ENCODE measurements around the gene PPP3CA. TPM values are rescaled to one million over a fixed set of nuclear protein-coding genes. Genes with fewer than 3 reads are reported as not detected.

PPP3CA gene
- total RNA-seq, 1 experiment from 2014 or later = 33.8 TPM

DNA sequence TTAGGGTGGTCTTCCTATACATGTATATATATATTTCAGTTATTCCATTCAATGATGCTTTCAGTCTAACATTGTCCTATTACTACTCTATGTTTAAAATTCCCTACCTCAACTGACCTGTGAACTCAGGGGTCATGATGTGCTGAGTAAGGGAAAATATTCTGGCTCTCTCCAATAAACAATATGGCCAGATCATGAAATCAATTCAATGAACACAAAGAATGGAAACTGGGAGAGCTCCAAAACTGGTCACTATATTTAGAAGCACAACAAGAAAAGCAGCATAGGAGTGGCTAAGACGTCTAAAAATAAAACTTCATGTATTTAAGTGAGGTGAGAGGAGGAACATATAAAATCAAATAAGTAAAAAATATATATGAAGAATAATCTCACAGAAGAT, 304.5 kb downstream of the PPP3CA start:
- TF ChIP-seq, protein P1, sequence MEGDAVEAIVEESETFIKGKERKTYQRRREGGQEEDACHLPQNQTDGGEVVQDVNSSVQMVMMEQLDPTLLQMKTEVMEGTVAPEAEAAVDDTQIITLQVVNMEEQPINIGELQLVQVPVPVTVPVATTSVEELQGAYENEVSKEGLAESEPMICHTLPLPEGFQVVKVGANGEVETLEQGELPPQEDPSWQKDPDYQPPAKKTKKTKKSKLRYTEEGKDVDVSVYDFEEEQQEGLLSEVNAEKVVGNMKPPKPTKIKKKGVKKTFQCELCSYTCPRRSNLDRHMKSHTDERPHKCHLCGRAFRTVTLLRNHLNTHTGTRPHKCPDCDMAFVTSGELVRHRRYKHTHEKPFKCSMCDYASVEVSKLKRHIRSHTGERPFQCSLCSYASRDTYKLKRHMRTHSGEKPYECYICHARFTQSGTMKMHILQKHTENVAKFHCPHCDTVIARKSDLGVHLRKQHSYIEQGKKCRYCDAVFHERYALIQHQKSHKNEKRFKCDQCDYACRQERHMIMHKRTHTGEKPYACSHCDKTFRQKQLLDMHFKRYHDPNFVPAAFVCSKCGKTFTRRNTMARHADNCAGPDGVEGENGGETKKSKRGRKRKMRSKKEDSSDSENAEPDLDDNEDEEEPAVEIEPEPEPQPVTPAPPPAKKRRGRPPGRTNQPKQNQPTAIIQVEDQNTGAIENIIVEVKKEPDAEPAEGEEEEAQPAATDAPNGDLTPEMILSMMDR (IDR thresholded peaks at IDR 0.05; ENCODE audit: insufficient read depth in 1 of 2, low read depth in 1 of 2, low read length in 1 of 2, severe bottlenecking in 1 of 2, unreplicated experiment in 1 of 2) = no peak
- no TSS peak for BruUV-seq (replicated peaks)
- no peak for DNase-seq
- Histone ChIP-seq H3K27me3 (replicated peaks; ENCODE audit: control insufficient read depth, insufficient read depth, low read length) (no peaks in the 10 kb centered on the region), H3K4me1 (no peaks in the 10 kb centered on the region), H3K9me3 (no peaks in the 10 kb centered on the region), H3K36me3 (ENCODE audit: control insufficient read depth, insufficient read depth, low read length) (no peaks in the 10 kb centered on the region), H3K4me3 (ENCODE audit: low read depth, low read length) (no peak overlapping the region)
- Mint-ChIP-seq H3K4me1 (ENCODE audit: low read depth, unreplicated experiment) (no peaks in the 10 kb centered on the region), H3K9me3 (ENCODE audit: unreplicated experiment) (no peaks in the 10 kb centered on the region), H3K27me3 (ENCODE audit: insufficient read depth, unreplicated experiment) (no peaks in the 10 kb centered on the region), H3K36me3 (ENCODE audit: insufficient read depth, unreplicated experiment) (peaks cover 2% of the 10 kb centered on the region), H3K4me3 (ENCODE audit: unreplicated experiment) (no peak overlapping the region), H3K27ac (ENCODE audit: unreplicated experiment) (no peak overlapping the region)
- ChIA-PET CTCF (no interaction called here), POLR2A (no interaction called here)
- intact Hi-C loops (cut with micrococcal nuclease; ENCODE audit: unreplicated experiment) = no loop called here

DNA sequence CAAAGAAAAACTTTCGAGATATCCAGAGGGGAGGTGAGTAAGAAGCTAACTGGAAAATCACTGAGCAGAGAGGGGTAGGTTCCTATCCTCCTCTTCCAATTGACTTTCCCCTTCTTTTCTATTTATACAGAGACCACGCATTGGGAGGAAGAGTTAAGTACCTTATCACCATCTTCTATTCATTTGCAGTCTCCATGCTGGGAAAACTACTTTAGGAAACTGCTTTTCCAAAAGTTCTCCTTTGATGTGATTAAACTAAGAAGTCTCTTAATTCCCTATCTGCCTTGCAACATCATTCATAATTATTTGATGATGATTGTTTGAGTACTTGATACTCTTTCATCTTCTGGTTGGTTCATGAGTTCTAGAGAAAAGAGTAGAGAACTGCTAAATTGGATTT, 306.6 kb downstream of the PPP3CA start:
- no peaks in the 10 kb centered on the region for H3K27me3 ChIP-seq (replicated peaks; ENCODE audit: control insufficient read depth, insufficient read depth, low read length)
- H3K9me3 ChIP-seq = no peaks in the 10 kb centered on the region
- Mint-ChIP-seq H3K4me3 (ENCODE audit: unreplicated experiment) (no peak overlapping the region), H3K4me1 (ENCODE audit: low read depth, unreplicated experiment) (peaks cover 5% of the 10 kb centered on the region), H3K27ac (ENCODE audit: unreplicated experiment) (no peak overlapping the region), H3K9me3 (ENCODE audit: unreplicated experiment) (no peaks in the 10 kb centered on the region), H3K27me3 (ENCODE audit: insufficient read depth, unreplicated experiment) (no peaks in the 10 kb centered on the region), H3K36me3 (ENCODE audit: insufficient read depth, unreplicated experiment) (peaks cover 7% of the 10 kb centered on the region)
- CTCF ChIA-PET = no interaction called here
- peaks cover 2% of the 10 kb centered on the region; the same call in 1 of the 2 replicates for H3K4me1 ChIP-seq
- BruUV-seq (replicated peaks) = no TSS peak
- H3K4me3 ChIP-seq (ENCODE audit: low read depth, low read length) = no peak overlapping the region
- no peak for DNase-seq
- TF ChIP-seq, protein P1 (IDR thresholded peaks at IDR 0.05; ENCODE audit: insufficient read depth in 1 of 2, low read depth in 1 of 2, low read length in 1 of 2, severe bottlenecking in 1 of 2, unreplicated experiment in 1 of 2) = no peak
- POLR2A ChIA-PET = no interaction called here
- intact Hi-C loops (cut with micrococcal nuclease; ENCODE audit: unreplicated experiment) = no loop called here
- H3K36me3 ChIP-seq (ENCODE audit: control insufficient read depth, insufficient read depth, low read length) = no peaks in the 10 kb centered on the region

DNA sequence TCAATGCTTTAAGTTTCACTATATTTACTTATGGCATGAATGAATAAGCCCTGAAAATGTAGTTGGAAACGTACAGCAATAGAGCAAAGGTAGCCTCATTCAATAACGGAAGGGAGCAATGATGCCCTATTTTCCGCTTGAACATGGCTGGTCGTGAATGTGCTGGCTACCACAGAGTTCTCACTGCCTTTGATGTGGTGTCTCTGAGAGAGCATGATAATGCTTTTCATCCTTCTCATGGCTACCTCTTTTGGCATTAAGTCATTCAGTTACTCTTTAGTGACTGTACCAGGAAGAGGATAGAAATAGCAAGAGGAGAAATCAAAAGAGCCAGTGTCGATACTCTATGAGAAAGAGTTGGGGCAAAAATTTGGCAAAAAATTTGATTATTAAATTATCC, 308.0 kb downstream of the PPP3CA start:
- no peak for DNase-seq
- H3K27me3 Mint-ChIP-seq (ENCODE audit: insufficient read depth, unreplicated experiment) = no peaks in the 10 kb centered on the region
- no peak overlapping the region for H3K4me3 ChIP-seq (ENCODE audit: low read depth, low read length)
- no peaks in the 10 kb centered on the region for H3K27me3 ChIP-seq (replicated peaks; ENCODE audit: control insufficient read depth, insufficient read depth, low read length)
- CTCF ChIA-PET = no interaction called here
- H3K9me3 ChIP-seq = no peaks in the 10 kb centered on the region
- H3K36me3 Mint-ChIP-seq (ENCODE audit: insufficient read depth, unreplicated experiment) = peaks cover 7% of the 10 kb centered on the region
- no peaks in the 10 kb centered on the region for H3K36me3 ChIP-seq (ENCODE audit: control insufficient read depth, insufficient read depth, low read length)
- TF ChIP-seq, protein P1 (IDR thresholded peaks at IDR 0.05; ENCODE audit: insufficient read depth in 1 of 2, low read depth in 1 of 2, low read length in 1 of 2, severe bottlenecking in 1 of 2, unreplicated experiment in 1 of 2) = no peak
- H3K4me1 ChIP-seq = peaks cover 6% of the 10 kb centered on the region; the same call in 1 of the 2 replicates
- intact Hi-C loops (cut with micrococcal nuclease; ENCODE audit: unreplicated experiment) = no loop called here
- H3K27ac Mint-ChIP-seq (ENCODE audit: unreplicated experiment) = no peak overlapping the region
- peaks cover 10% of the 10 kb centered on the region for H3K4me1 Mint-ChIP-seq (ENCODE audit: low read depth, unreplicated experiment)
- POLR2A ChIA-PET = no interaction called here
- no TSS peak for BruUV-seq (replicated peaks)
- no peaks in the 10 kb centered on the region for H3K9me3 Mint-ChIP-seq (ENCODE audit: unreplicated experiment)
- no peak overlapping the region for H3K4me3 Mint-ChIP-seq (ENCODE audit: unreplicated experiment)
